ENCODE measurements around the gene OVCH2.
"Not testable (repeated sequence)": the region's sequence is repeated elsewhere in the genome, so short reads cannot be mapped to it uniquely, and the experiment has no call there.

Gene OVCH2

GRCh38 chr11:7664867-7665266 lies 41.4 kb downstream of the OVCH2 start:
- Histone ChIP-seq H3K4me2 (ENCODE audit: low read length, poor library complexity, severe bottlenecking) (no peak overlapping the region), H2BK120ac (ENCODE audit: low read depth, low read length) (no peak overlapping the region), H3K9ac (ENCODE audit: low read length) (no peak overlapping the region), H3K27ac (ENCODE audit: low read length, poor library complexity, severe bottlenecking) (no peak overlapping the region), H4K91ac (ENCODE audit: low read length) (no peak overlapping the region), H2BK5ac (ENCODE audit: low read depth, low read length, poor library complexity, severe bottlenecking) (no peak overlapping the region), H3K23ac (ENCODE audit: low read length in 2 of 2) (no peak overlapping the region), H4K8ac (ENCODE audit: low read length) (no peak overlapping the region), H2AK5ac (ENCODE audit: low read length, severe bottlenecking) (no peak overlapping the region), H3K4me1 (ENCODE audit: control insufficient read depth, insufficient read depth, low read depth, low read length) (peaks cover 2% of the 10 kb centered on the region), H3K4ac (ENCODE audit: low read depth in 1 of 2, low read length in 2 of 2) (no peak overlapping the region), H3K4me3 (ENCODE audit: insufficient read depth in 1 of 2, low read depth in 1 of 2, low read length in 2 of 2) (no peak overlapping the region), H3K14ac (ENCODE audit: low read length in 2 of 2) (no peak overlapping the region), H3K9me3 (ENCODE audit: control insufficient read depth, low read length) (no peaks in the 10 kb centered on the region), H3K18ac (ENCODE audit: low read depth in 1 of 2, low read length in 2 of 2) (no peak overlapping the region), H2BK15ac (ENCODE audit: low read depth, poor library complexity, severe bottlenecking) (no peak overlapping the region), H2BK12ac (ENCODE audit: low read length in 2 of 2) (no peak overlapping the region), H3K36me3 (ENCODE audit: control insufficient read depth in 1 of 2, insufficient read depth in 2 of 2, low read depth in 1 of 2, low read length in 2 of 2) (peaks cover 3 to 36% of the 10 kb centered on the region in 2 experiments), H3K27me3 (ENCODE audit: control insufficient read depth in 1 of 2, insufficient read depth in 1 of 2, low read length in 2 of 2) (no peaks in the 10 kb centered on the region), H3K79me1 (replicated peaks; ENCODE audit: low read length, poor library complexity, severe bottlenecking) (no peaks in the 10 kb centered on the region), H2AFZ (ENCODE audit: low read depth, low read length) (no peak overlapping the region)
- 79% methylated on average over 6 of the region's 6 CpGs for WGBS
- no peak for DNase-seq

- 82% methylated on average over 4 of the region's 16 CpGs for WGBS
- H3K27ac ChIP-seq (ENCODE audit: low read length, poor library complexity, severe bottlenecking); H2BK12ac ChIP-seq (ENCODE audit: low read length in 2 of 2); H3K4me1 ChIP-seq (ENCODE audit: control insufficient read depth, insufficient read depth, low read depth, low read length); H3K4me2 ChIP-seq (ENCODE audit: low read length, poor library complexity, severe bottlenecking); H2AK5ac ChIP-seq (ENCODE audit: low read length, severe bottlenecking); H3K79me1 ChIP-seq (replicated peaks; ENCODE audit: low read length, poor library complexity, severe bottlenecking); H2BK15ac ChIP-seq (ENCODE audit: low read depth, poor library complexity, severe bottlenecking); H3K14ac ChIP-seq (ENCODE audit: low read length in 2 of 2); DNase-seq; H2BK120ac ChIP-seq (ENCODE audit: low read depth, low read length); H3K4me3 ChIP-seq (ENCODE audit: insufficient read depth in 1 of 2, low read depth in 1 of 2, low read length in 2 of 2); H3K18ac ChIP-seq (ENCODE audit: low read depth in 1 of 2, low read length in 2 of 2); H3K27me3 ChIP-seq (ENCODE audit: control insufficient read depth in 1 of 2, insufficient read depth in 1 of 2, low read length in 2 of 2); H3K23ac ChIP-seq (ENCODE audit: low read length in 2 of 2); H3K4ac ChIP-seq (ENCODE audit: low read depth in 1 of 2, low read length in 2 of 2); H3K9me3 ChIP-seq (ENCODE audit: control insufficient read depth, low read length); H3K9ac ChIP-seq (ENCODE audit: low read length); H2BK5ac ChIP-seq (ENCODE audit: low read depth, low read length, poor library complexity, severe bottlenecking); H2AFZ ChIP-seq (ENCODE audit: low read depth, low read length); H4K91ac ChIP-seq (ENCODE audit: low read length); H4K8ac ChIP-seq (ENCODE audit: low read length): not testable (repeated sequence)
- H3K36me3 ChIP-seq (ENCODE audit: control insufficient read depth in 1 of 2, insufficient read depth in 2 of 2, low read depth in 1 of 2, low read length in 2 of 2), result peaks cover 3 to 30% of the 10 kb centered on the region in 2 experiments
Measured at GRCh38 chr11:7663531-7663930, 42.7 kb downstream of the OVCH2 start.

- Histone ChIP-seq H3K23ac (ENCODE audit: low read length in 2 of 2) (no peak overlapping the region), H3K4me3 (ENCODE audit: insufficient read depth in 1 of 2, low read depth in 1 of 2, low read length in 2 of 2) (no peak overlapping the region), H3K36me3 (ENCODE audit: control insufficient read depth in 1 of 2, insufficient read depth in 2 of 2, low read depth in 1 of 2, low read length in 2 of 2) (peaks cover 6 to 31% of the 10 kb centered on the region in 2 experiments), H2AK5ac (ENCODE audit: low read length, severe bottlenecking) (no peak overlapping the region), H2BK5ac (ENCODE audit: low read depth, low read length, poor library complexity, severe bottlenecking) (no peak overlapping the region), H3K4me2 (ENCODE audit: low read length, poor library complexity, severe bottlenecking) (no peak overlapping the region), H3K79me1 (replicated peaks; ENCODE audit: low read length, poor library complexity, severe bottlenecking) (no peaks in the 10 kb centered on the region), H3K4ac (ENCODE audit: low read depth in 1 of 2, low read length in 2 of 2) (no peak overlapping the region), H3K27me3 (ENCODE audit: control insufficient read depth in 1 of 2, insufficient read depth in 1 of 2, low read length in 2 of 2) (no peaks in the 10 kb centered on the region), H4K8ac (ENCODE audit: low read length) (no peak overlapping the region), H3K14ac (ENCODE audit: low read length in 2 of 2) (no peak overlapping the region), H2AFZ (ENCODE audit: low read depth, low read length) (no peak overlapping the region), H3K9me3 (ENCODE audit: control insufficient read depth, low read length) (no peaks in the 10 kb centered on the region), H3K9ac (ENCODE audit: low read length) (no peak overlapping the region), H2BK12ac (ENCODE audit: low read length in 2 of 2) (peak overlapping the region in 1 of 2 experiments; percentile 14), H3K18ac (ENCODE audit: low read depth in 1 of 2, low read length in 2 of 2) (no peak overlapping the region), H4K91ac (ENCODE audit: low read length) (no peak overlapping the region), H3K27ac (ENCODE audit: low read length, poor library complexity, severe bottlenecking) (no peak overlapping the region), H2BK15ac (ENCODE audit: low read depth, poor library complexity, severe bottlenecking) (peak overlapping the region; percentile 19), H2BK120ac (ENCODE audit: low read depth, low read length) (no peak overlapping the region), H3K4me1 (ENCODE audit: control insufficient read depth, insufficient read depth, low read depth, low read length) (no peaks in the 10 kb centered on the region)
- DNase-seq, result peak; percentile 67
- WGBS, result 72% methylated on average over 15 of the region's 15 CpGs
Measured at GRCh38 chr11:7657306-7658025, 48.8 kb downstream of the OVCH2 start.

GRCh38 chr11:7656704-7657103 lies 49.6 kb downstream of the OVCH2 start:
- DNase-seq, result no peak
- Histone ChIP-seq H2BK5ac (ENCODE audit: low read depth, low read length, poor library complexity, severe bottlenecking) (no peak overlapping the region), H3K4me2 (ENCODE audit: low read length, poor library complexity, severe bottlenecking) (no peak overlapping the region), H3K4me3 (ENCODE audit: insufficient read depth in 1 of 2, low read depth in 1 of 2, low read length in 2 of 2) (no peak overlapping the region), H4K8ac (ENCODE audit: low read length) (no peak overlapping the region), H3K23ac (ENCODE audit: low read length in 2 of 2) (no peak overlapping the region), H3K4me1 (ENCODE audit: control insufficient read depth, insufficient read depth, low read depth, low read length) (no peaks in the 10 kb centered on the region), H3K14ac (ENCODE audit: low read length in 2 of 2) (no peak overlapping the region), H2BK120ac (ENCODE audit: low read depth, low read length) (no peak overlapping the region), H3K79me1 (replicated peaks; ENCODE audit: low read length, poor library complexity, severe bottlenecking) (no peaks in the 10 kb centered on the region), H3K18ac (ENCODE audit: low read depth in 1 of 2, low read length in 2 of 2) (no peak overlapping the region), H4K91ac (ENCODE audit: low read length) (no peak overlapping the region), H3K27me3 (ENCODE audit: control insufficient read depth in 1 of 2, insufficient read depth in 1 of 2, low read length in 2 of 2) (no peaks in the 10 kb centered on the region), H3K4ac (ENCODE audit: low read depth in 1 of 2, low read length in 2 of 2) (no peak overlapping the region), H2AK5ac (ENCODE audit: low read length, severe bottlenecking) (no peak overlapping the region), H2BK12ac (ENCODE audit: low read length in 2 of 2) (no peak overlapping the region), H2AFZ (ENCODE audit: low read depth, low read length) (no peak overlapping the region), H3K9ac (ENCODE audit: low read length) (no peak overlapping the region), H3K36me3 (ENCODE audit: control insufficient read depth in 1 of 2, insufficient read depth in 2 of 2, low read depth in 1 of 2, low read length in 2 of 2) (peaks cover 6 to 39% of the 10 kb centered on the region in 2 experiments), H3K9me3 (ENCODE audit: control insufficient read depth, low read length) (no peaks in the 10 kb centered on the region), H2BK15ac (ENCODE audit: low read depth, poor library complexity, severe bottlenecking) (no peak overlapping the region), H3K27ac (ENCODE audit: low read length, poor library complexity, severe bottlenecking) (no peak overlapping the region)
- 94% methylated on average over 11 of the region's 11 CpGs for WGBS
